IMR-90 (cell line): Measurements from ENCODE around the gene CUEDC2. TPM values are rescaled to one million over a fixed set of nuclear protein-coding genes. Genes with fewer than 3 reads are reported as not detected.

Source experiments
- ATAC-seq: fragments of 200-7000 bp; cut with Tn5 transposase; 2 replicates; pipeline ENCODE4 v1.9.1; 2020; ENCODE audit warnings: low read depth, mild to moderate bottlenecking, moderate library complexity
- BruUV-seq: library from RNA; stranded (reverse); fragments of 400-500 nt; replicated peaks from 2 replicates; lab custom pipeline; 2021; lab: Mats Ljungman, UMichigan
- CTCF ChIA-PET: fragments of 300-600 bp; formaldehyde crosslinking; extraction: SDS; loops from one replicate; lab custom pipeline; 2021; ENCODE audit warnings: antibody characterized with exemption; lab: Yijun Ruan, JAX
- POLR2A ChIA-PET: fragments of 300-600 bp; sonication (Branson Sonifier 250); formaldehyde crosslinking; loops from one replicate; lab custom pipeline; 2022; ENCODE audit warnings: antibody characterized with exemption; ENCODE audit not compliant: unreplicated experiment; lab: Charles Lee
- DNase-seq: peaks from one replicate; pipeline ENCODE4 v3.0.0; 2013
- H2AFZ ChIP-seq: replicated peaks from 2 replicates; pipeline ENCODE3; 2013; ENCODE audit warnings: low read length, mild to moderate bottlenecking; ENCODE audit not compliant: poor library complexity
- H2AK5ac ChIP-seq: 2 replicates; pipeline ENCODE4 v1.6.1; 2013; ENCODE audit warnings: low read depth, low read length, inconsistent platforms
- H2AK9ac ChIP-seq: replicated peaks from 2 replicates; pipeline ENCODE3; 2013; ENCODE audit warnings: mild to moderate bottlenecking, low read depth, low read length, moderate library complexity; ENCODE audit not compliant: poor library complexity
- H2BK120ac ChIP-seq: 2 replicates; pipeline ENCODE4 v1.6.1; 2013; ENCODE audit warnings: low read depth, low read length, inconsistent platforms
- H2BK15ac ChIP-seq: 3 replicates; pipeline ENCODE4 v1.6.1; 2013; ENCODE audit warnings: low read depth, low read length, inconsistent platforms
- H2BK20ac ChIP-seq: 2 replicates; pipeline ENCODE4 v1.6.1; 2013; ENCODE audit warnings: low read depth, mild to moderate bottlenecking, inconsistent platforms, low read length, moderate library complexity
- H2BK5ac ChIP-seq: 2 replicates; pipeline ENCODE4 v1.6.1; 2013; ENCODE audit warnings: mild to moderate bottlenecking, low read depth, low read length, inconsistent platforms; ENCODE audit not compliant: poor library complexity, severe bottlenecking
- H3K14ac ChIP-seq: replicated peaks from 2 replicates; pipeline ENCODE4 v1.6.1; 2013; ENCODE audit warnings: low read depth, low read length, inconsistent platforms
- H3K18ac ChIP-seq: 2 replicates; pipeline ENCODE4 v1.6.1; 2013; ENCODE audit warnings: low read depth, low read length, control low read depth
- H3K23ac ChIP-seq: 2 replicates; pipeline ENCODE4 v1.6.1; 2013; ENCODE audit warnings: low read depth, low read length, inconsistent platforms
- H3K27ac ChIP-seq: 2 replicates; pipeline ENCODE4 v1.5.1; 2013; ENCODE audit warnings: mild to moderate bottlenecking, control low read depth, low read length; ENCODE audit not compliant: insufficient read depth
- H3K27me3 ChIP-seq: 2 replicates; pipeline ENCODE4 v1.6.1; 2013; ENCODE audit warnings: low read length; ENCODE audit not compliant: control insufficient read depth, insufficient read depth
- H3K36me3 ChIP-seq: 2 replicates; pipeline ENCODE4 v1.6.1; 2013; ENCODE audit warnings: low read length, mixed read lengths; ENCODE audit not compliant: control insufficient read depth, insufficient read depth
- H3K4ac ChIP-seq: 2 replicates; pipeline ENCODE4 v1.6.1; 2013; ENCODE audit warnings: low read depth, low read length, inconsistent platforms
- H3K4me1 ChIP-seq: 2 replicates; pipeline ENCODE4 v1.6.1; 2013; ENCODE audit warnings: low read length, mixed read lengths; ENCODE audit not compliant: control insufficient read depth, insufficient read depth
- H3K4me2 ChIP-seq: 2 replicates; pipeline ENCODE4 v1.6.1; 2013; ENCODE audit warnings: low read depth, mild to moderate bottlenecking, control low read depth, low read length, moderate library complexity
- H3K4me3 ChIP-seq: 2 replicates; pipeline ENCODE4 v1.5.1; 2013; ENCODE audit warnings: low read depth, mild to moderate bottlenecking, control low read depth, low read length, moderate library complexity; ENCODE audit not compliant: insufficient read depth
- H3K56ac ChIP-seq: 2 replicates; pipeline ENCODE4 v1.6.1; 2013; ENCODE audit warnings: low read length, inconsistent platforms; ENCODE audit not compliant: insufficient read depth; ENCODE audit errors: extremely low read depth
- H3K79me1 ChIP-seq, 2 experiments: 2 replicates each; pipeline ENCODE4 v1.6.1; 2013; ENCODE audit warnings: low read length in 2 of 2, inconsistent platforms in 1 of 2, low read depth in 1 of 2
- H3K9ac ChIP-seq: 2 replicates; pipeline ENCODE4 v1.6.1; 2013; ENCODE audit warnings: low read depth, low read length, control low read depth
- H3K9me1 ChIP-seq: 2 replicates; pipeline ENCODE4 v1.6.1; 2013; ENCODE audit warnings: low read length, inconsistent platforms; ENCODE audit not compliant: insufficient read depth
- H3K9me3 ChIP-seq: 2 replicates; pipeline ENCODE4 v1.6.1; 2013; ENCODE audit warnings: low read length; ENCODE audit not compliant: control insufficient read depth, insufficient read depth
- H4K20me1 ChIP-seq: 2 replicates; pipeline ENCODE4 v1.6.1; 2013; ENCODE audit warnings: low read length, inconsistent platforms; ENCODE audit not compliant: insufficient read depth
- H4K5ac ChIP-seq: 2 replicates; pipeline ENCODE4 v1.6.1; 2013; ENCODE audit warnings: mild to moderate bottlenecking, low read depth, low read length, control low read depth
- H4K8ac ChIP-seq, 2 experiments: 2 replicates each; pipeline ENCODE4 v1.6.1; 2013; ENCODE audit warnings: low read depth in 2 of 2, low read length in 2 of 2, control low read depth in 1 of 2, inconsistent platforms in 1 of 2
- H4K91ac ChIP-seq: 2 replicates; pipeline ENCODE4 v1.6.1; 2013; ENCODE audit warnings: low read depth, low read length, inconsistent platforms; ENCODE audit not compliant: insufficient read depth
- BHLHE40 ChIP-seq: fragments of 150-350 bp; IDR thresholded peaks from 2 replicates; pipeline ENCODE4 v1.6.1; 2016; ENCODE audit warnings: mild to moderate bottlenecking, low read depth, low read length
- CEBPB ChIP-seq: IDR thresholded peaks from 2 replicates; pipeline ENCODE4 v1.6.1; 2012; ENCODE audit warnings: low read depth, low read length, improper control_type of control experiment
- CHD1 ChIP-seq: IDR thresholded peaks from 2 replicates; pipeline ENCODE4 v1.6.1; 2012; ENCODE audit warnings: low read depth, low read length, improper control_type of control experiment
- CTCF ChIP-seq: conservative IDR thresholded peaks from 2 replicates; pipeline ENCODE4 v1.5.1; 2012; ENCODE audit warnings: mild to moderate bottlenecking, low read depth, low read length, improper control_type of control experiment
- ELK1 ChIP-seq: fragments of 150-350 bp; IDR thresholded peaks from 2 replicates; pipeline ENCODE4 v1.6.1; 2016; ENCODE audit warnings: low read depth, mild to moderate bottlenecking, low read length, moderate library complexity, borderline replicate concordance
- FOS ChIP-seq: fragments of 150-350 bp; IDR thresholded peaks from 2 replicates; pipeline ENCODE4 v1.6.1; 2016; ENCODE audit warnings: low read depth, low read length
- MAFK ChIP-seq: IDR thresholded peaks from 2 replicates; pipeline ENCODE4 v1.6.1; 2012; ENCODE audit warnings: low read depth, low read length, improper control_type of control experiment
- MAZ ChIP-seq: IDR thresholded peaks from 2 replicates; pipeline ENCODE4 v1.6.1; 2012; ENCODE audit warnings: low read depth, mild to moderate bottlenecking, low read length, improper control_type of control experiment, moderate library complexity, borderline replicate concordance
- NFE2L2 ChIP-seq: fragments of 150-350 bp; IDR thresholded peaks from 2 replicates; pipeline ENCODE4 v1.6.1; 2016; ENCODE audit warnings: low read depth, mild to moderate bottlenecking, low read length
- POLR2A ChIP-seq: IDR thresholded peaks from 2 replicates; pipeline ENCODE4 v1.6.1; 2012; ENCODE audit warnings: mild to moderate bottlenecking, low read depth, low read length
- RAD21 ChIP-seq: IDR thresholded peaks from 2 replicates; pipeline ENCODE4 v1.6.1; 2012; ENCODE audit warnings: low read length, improper control_type of control experiment
- RCOR1 ChIP-seq: IDR thresholded peaks from 2 replicates; pipeline ENCODE4 v1.6.1; 2012; ENCODE audit warnings: mild to moderate bottlenecking, low read length, improper control_type of control experiment; ENCODE audit not compliant: insufficient replicate concordance
- RFX5 ChIP-seq: IDR thresholded peaks from 2 replicates; pipeline ENCODE4 v1.8.0; 2012; ENCODE audit warnings: low read depth, mild to moderate bottlenecking, low read length, moderate library complexity
- SMC3 ChIP-seq: fragments of 150-350 bp; IDR thresholded peaks from 2 replicates; pipeline ENCODE4 v1.6.1; 2016; ENCODE audit warnings: low read depth, mild to moderate bottlenecking, antibody characterized with exemption, low read length, moderate library complexity
- USF2 ChIP-seq: fragments of 150-350 bp; IDR thresholded peaks from 2 replicates; pipeline ENCODE4 v1.6.1; 2017; ENCODE audit warnings: mild to moderate bottlenecking, antibody characterized with exemption, low read length, low read depth
- WGBS, 2 experiments: methylation state at CpG; one replicate each; pipeline versions ENCODE4 v1.1.5 to v1.1.7; 2013; ENCODE audit warnings: missing lambda C conversion rate in 2 of 2; ENCODE audit not compliant: insufficient read length in 1 of 2; ENCODE audit errors: extremely low coverage in 2 of 2; 5-methylcytosine and 5-hydroxymethylcytosine counted together
- dilution Hi-C: fragments of 300-500 bp; cut with HindIII; formaldehyde crosslinking; loops from one replicate; pipeline ENCODE4 v1.14.3; 2018; ENCODE audit warnings: low sequenced_read_pairs; ENCODE audit not compliant: unreplicated experiment
- in situ Hi-C: fragments of 300-500 bp; cut with MboI; formaldehyde crosslinking; loops from 3 replicates; pipeline ENCODE4 v1.14.3; 2019; ENCODE audit warnings: low sequenced_read_pairs, inconsistent platforms, mixed read lengths
- intact Hi-C: fragments of 100-400 bp; cut with micrococcal nuclease; formaldehyde crosslinking; loops from 2 replicates; pipeline ENCODE4 v1.10.0; 2022
- polyA plus RNA-seq, 3 experiments: library from polyadenylated mRNA; depleted of rRNA; stranded (reverse); fragments of >200 nt; gene quantifications; 2 replicates each; pipeline ENCODE4 v1.2.3, GENCODE V29; 2012; ENCODE audit warnings: low replicate concordance in 1 of 3
- total RNA-seq: library from RNA; depleted of rRNA; stranded (reverse); fragments of >200 nt; gene quantifications from 2 replicates; pipeline ENCODE4 v1.2.3, GENCODE V29; 2012

CUEDC2 gene
- total and polyA plus RNA-seq, 2 of the 4 experiments (the other 2 are of a cell fraction), result 55.7 to 84.9 TPM

GRCh38 chr10:102453502-102453901, 21.1 kb upstream of the CUEDC2 start:
- BruUV-seq, result no TSS peak
- Histone ChIP-seq H3K14ac (no peak overlapping the region), H3K4me1 (peaks cover 13% of the 10 kb centered on the region), H3K4me3 (no peak overlapping the region), H3K9ac (no peak overlapping the region), H4K8ac (no peak overlapping the region; a peak in 1 of 4 replicates), H3K27me3 (no peaks in the 10 kb centered on the region), H3K4me2 (no peak overlapping the region), H3K4ac (peak overlapping the region; percentile 36; the same call in 1 of the 2 replicates), H2AFZ (no peak overlapping the region), H3K79me1 (peaks cover 4% of the 10 kb centered on the region in 2 experiments; a peak in 2 of 4 replicates), H2BK15ac (no peak overlapping the region), H2BK120ac (no peak overlapping the region), H3K36me3 (no peaks in the 10 kb centered on the region), H3K9me1 (peaks cover 19% of the 10 kb centered on the region), H3K18ac (peak overlapping the region; percentile 1; the same call in 1 of the 2 replicates), H3K56ac (no peak overlapping the region), H2AK9ac (no peak overlapping the region), H4K20me1 (no peaks in the 10 kb centered on the region; the same call in 1 of the 2 replicates), H2AK5ac (peak overlapping the region; percentile 38; the same call in 1 of the 2 replicates), H3K27ac (no peak overlapping the region), H4K91ac (0 out of 2 replicates have a peak overlapping the region, but pooled peaks have one; percentile 0), H3K9me3 (no peaks in the 10 kb centered on the region), H4K5ac (no peak overlapping the region), H2BK20ac (peak overlapping the region; percentile 27; the same call in 1 of the 2 replicates), H2BK5ac (peak overlapping the region; percentile 63), H3K23ac (no peak overlapping the region)
- in situ Hi-C loops, result no loop called here
- ATAC-seq (no peak), DNase-seq (no peak)
- dilution Hi-C loops, result no loop called here
- intact Hi-C loops, result no loop called here
- TF ChIP-seq POLR2A (no peak), RAD21 (no peak), RFX5 (no peak), USF2 (no peak), RCOR1 (no peak), FOS (no peak), MAFK (no peak), NFE2L2 (no peak), MAZ (no peak), SMC3 (no peak), ELK1 (no peak), BHLHE40 (no peak), CTCF (no peak), CHD1 (no peak), CEBPB (no peak)
- CTCF ChIA-PET, result no interaction called here
- POLR2A ChIA-PET, result interaction anchor here (0.6 kb wide), 1 partner anchor 220 kb away, joined by 7 read pairs; no protein-coding TSS in a partner anchor
- WGBS, 2 experiments, result 75% methylated on average over 2 of the region's 5 CpGs; no CpG with 5 or more reads in 1 of the 2 experiments
